H4 (cell line): ENCODE measurements around the gene SCN4A. TPM values are rescaled to one million over a fixed set of nuclear protein-coding genes. Genes with fewer than 3 reads are reported as not detected.

ENCODE experiments used
- DNase-seq: peaks from one replicate; pipeline ENCODE4 v3.0.0-alpha.2; 2015; ENCODE audit warnings: low spot score
- total RNA-seq: library from RNA; depleted of rRNA; stranded (reverse); fragments of >200 nt; shearing (Covaris generic); gene quantifications from 2 replicates; pipeline ENCODE4 v1.2.3, GENCODE V29; 2014

Gene SCN4A
- total RNA-seq, 1 experiment from 2014 or later = 0.02 TPM

- no peak for DNase-seq
Observed at GRCh38 chr17:64001763-64002529, 29.2 kb upstream of the SCN4A start.

GRCh38 chr17:64001091-64001579 lies 28.4 kb upstream of the SCN4A start:
- no peak for DNase-seq

GRCh38 chr17:63999680-64000531 lies 27.2 kb upstream of the SCN4A start:
- no peak for DNase-seq

GRCh38 chr17:63998721-63999679 lies 26.3 kb upstream of the SCN4A start:
- DNase-seq = no peak

- DNase-seq = peak; percentile 73
Observed at GRCh38 chr17:63998050-63998720, 25.5 kb upstream of the SCN4A start, which contains the start of gene PRR29. TSS of gene PRR29 (plus strand) at chr17:63998351. CDS start at chr17:63998365, 14 bp downstream.

GRCh38 chr17:63997341-63998048 lies 24.8 kb upstream of the SCN4A start:
- no peak for DNase-seq

GRCh38 chr17:63996430-63997182 lies 23.9 kb upstream of the SCN4A start:
- DNase-seq = no peak

GRCh38 chr17:63995626-63996025 lies 22.9 kb upstream of the SCN4A start:
- no peak for DNase-seq

- DNase-seq = no peak
Observed at GRCh38 chr17:63993368-63993985, 20.8 kb upstream of the SCN4A start.

- no peak for DNase-seq
Observed at GRCh38 chr17:63991611-63992010, 18.9 kb upstream of the SCN4A start.

- no peak for DNase-seq
Observed at GRCh38 chr17:63989622-63990345, 17.1 kb upstream of the SCN4A start.

- no peak for DNase-seq
Observed at GRCh38 chr17:63988741-63989621, 16.3 kb upstream of the SCN4A start.

GRCh38 chr17:63988127-63988478 lies 15.4 kb upstream of the SCN4A start:
- no peak for DNase-seq

- no peak for DNase-seq
Observed at GRCh38 chr17:63987221-63988126, 14.8 kb upstream of the SCN4A start.

GRCh38 chr17:63986821-63987220 lies 14.1 kb upstream of the SCN4A start:
- DNase-seq = no peak

GRCh38 chr17:63985387-63986140 lies 12.8 kb upstream of the SCN4A start:
- DNase-seq = no peak
